GM12891 (cell line): ENCODE data around the gene C5orf24.

Source experiments
- POLR2A ChIP-seq: IDR thresholded peaks from 2 replicates; pipeline ENCODE4 v1.6.1; 2011; ENCODE audit warnings: low read depth, low read length, control low read depth
- POLR2AphosphoS5 ChIP-seq: IDR thresholded peaks from 2 replicates; pipeline ENCODE4 v1.6.1; 2011; ENCODE audit warnings: low read depth, low read length, control low read depth
- POU2F2 ChIP-seq: IDR thresholded peaks from 2 replicates; pipeline ENCODE4 v1.6.1; 2011; ENCODE audit warnings: low read depth, mild to moderate bottlenecking, control low read depth, low read length, moderate library complexity
- SPI1 ChIP-seq: IDR thresholded peaks from 2 replicates; pipeline ENCODE4 v1.6.1; 2011; ENCODE audit warnings: low read depth, low read length, control low read depth
- TAF1 ChIP-seq: IDR thresholded peaks from 2 replicates; pipeline ENCODE4 v1.6.1; 2011; ENCODE audit warnings: low read depth, low read length, control low read depth

DNA sequence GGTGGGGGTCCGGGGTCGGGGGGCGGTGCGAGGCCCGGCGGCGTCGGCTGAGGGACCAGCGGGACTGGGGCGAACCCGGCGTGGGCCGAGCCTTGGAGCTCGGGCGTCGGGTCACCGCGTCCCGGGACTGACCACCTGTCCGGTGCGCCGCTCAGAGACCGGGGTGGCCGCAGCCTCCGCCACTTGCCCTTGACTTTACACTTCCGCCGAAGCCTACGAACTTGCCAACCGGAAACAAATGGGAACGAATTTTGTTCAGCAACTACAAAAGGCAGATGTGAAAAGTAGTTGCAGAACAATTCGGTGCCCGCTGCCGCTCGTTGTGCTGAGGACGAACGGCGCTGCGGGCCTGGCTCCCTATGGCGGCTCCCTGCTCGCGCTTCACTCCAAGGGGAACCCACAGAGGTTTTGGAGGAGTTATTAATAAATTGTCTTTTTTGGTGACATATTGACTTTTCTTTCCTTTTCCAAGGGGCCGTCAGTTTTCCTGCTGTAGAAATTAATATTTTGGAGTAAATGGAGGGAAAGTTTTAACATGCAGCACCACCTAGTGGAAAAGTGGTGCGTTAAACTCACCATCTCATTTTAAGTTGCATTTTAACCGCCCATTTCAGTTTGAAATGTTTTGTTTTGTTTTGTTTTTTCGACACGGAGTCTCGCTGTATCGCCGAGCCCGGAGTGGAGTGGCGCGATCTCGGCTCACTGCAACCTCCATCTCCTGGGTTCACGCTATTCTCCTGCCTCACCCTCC lies 59.7 kb downstream of the C5orf24 start:
- TF ChIP-seq SPI1 (no peak), POLR2A (no peak; the same call in 1 of the 2 replicates), TAF1 (no peak), POU2F2 (peak; percentile 3; the same call in 1 of the 2 replicates), POLR2AphosphoS5 (no peak)
